ENCODE measurements around the gene NPL.

The NPL gene

DNA sequence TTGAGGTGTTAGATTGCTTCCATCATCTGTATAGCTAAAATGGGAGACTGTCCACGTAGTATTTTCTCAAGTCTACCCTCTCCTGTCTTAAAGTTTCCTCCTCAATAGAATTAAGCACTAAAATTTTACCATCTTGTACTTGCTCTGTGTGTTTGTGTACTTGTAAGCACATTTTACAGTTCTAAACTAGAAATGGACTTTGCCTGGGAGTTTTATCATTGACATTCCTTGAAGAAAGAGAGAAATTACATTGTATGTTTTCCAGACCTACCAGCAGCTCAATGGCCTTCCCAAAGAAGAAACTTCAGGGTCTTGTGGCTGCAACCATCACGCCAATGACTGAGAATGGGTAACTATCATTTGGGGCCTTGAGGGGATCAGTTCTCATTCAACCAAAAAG is 4.5 kb downstream of the NPL start:
- Histone ChIP-seq H3K79me2 (ENCODE audit: insufficient read depth, low read length) (peaks cover 2% of the 10 kb centered on the region; the same call in 1 of the 2 replicates), H3K4me2 (ENCODE audit: low read depth, low read length, poor library complexity, severe bottlenecking) (no peak overlapping the region), H3F3A (ENCODE audit: low read depth) (no peaks in the 10 kb centered on the region), H4K20me1 (ENCODE audit: insufficient read depth, low read length, poor library complexity, severe bottlenecking) (no peaks in the 10 kb centered on the region), H3K4me3 (ENCODE audit: low read length, poor library complexity, severe bottlenecking) (no peak overlapping the region), H3K4me1 (ENCODE audit: insufficient read depth, low read length, poor library complexity, severe bottlenecking) (peaks cover 19% of the 10 kb centered on the region), H3K27me3 (ENCODE audit: insufficient read depth, low read length, poor library complexity, severe bottlenecking) (no peaks in the 10 kb centered on the region), H2AFZ (ENCODE audit: low read length) (no peak overlapping the region), H3K9me3 (ENCODE audit: insufficient read depth, low read depth, low read length) (no peaks in the 10 kb centered on the region), H3K36me3 (ENCODE audit: insufficient read depth, low read length) (no peaks in the 10 kb centered on the region), H3K9ac (ENCODE audit: low read depth, low read length, poor library complexity, severe bottlenecking) (no peak overlapping the region), H3K9me2 (replicated peaks; ENCODE audit: low read depth, low read length) (no peaks in the 10 kb centered on the region)
- no peak for TF ChIP-seq EZH2phosphoT487 (IDR thresholded peaks at IDR 0.05; ENCODE audit: borderline replicate concordance)
- TF ChIP-seq CTCF (conservative IDR thresholded peaks at IDR 0.05; ENCODE audit: low read length), result no peak

GRCh38 chr1:182794676-182795201 is 5.2 kb downstream of the NPL start:
- H3K4me2 ChIP-seq (ENCODE audit: low read depth, low read length, poor library complexity, severe bottlenecking), result no peak overlapping the region
- H3K36me3 ChIP-seq (ENCODE audit: insufficient read depth, low read length), result no peaks in the 10 kb centered on the region
- no peaks in the 10 kb centered on the region for H3F3A ChIP-seq (ENCODE audit: low read depth)
- no peaks in the 10 kb centered on the region for H4K20me1 ChIP-seq (ENCODE audit: insufficient read depth, low read length, poor library complexity, severe bottlenecking)
- H3K4me3 ChIP-seq (ENCODE audit: low read length, poor library complexity, severe bottlenecking), result no peak overlapping the region
- TF ChIP-seq CTCF (conservative IDR thresholded peaks at IDR 0.05; ENCODE audit: low read length), result no peak
- TF ChIP-seq EZH2phosphoT487 (IDR thresholded peaks at IDR 0.05; ENCODE audit: borderline replicate concordance), result no peak
- no peak overlapping the region for H3K9ac ChIP-seq (ENCODE audit: low read depth, low read length, poor library complexity, severe bottlenecking)
- peaks cover 15% of the 10 kb centered on the region for H3K4me1 ChIP-seq (ENCODE audit: insufficient read depth, low read length, poor library complexity, severe bottlenecking)
- no peaks in the 10 kb centered on the region for H3K9me3 ChIP-seq (ENCODE audit: insufficient read depth, low read depth, low read length)
- no peak overlapping the region for H2AFZ ChIP-seq (ENCODE audit: low read length)
- H3K79me2 ChIP-seq (ENCODE audit: insufficient read depth, low read length), result peaks cover 2% of the 10 kb centered on the region; the same call in 1 of the 2 replicates
- H3K27me3 ChIP-seq (ENCODE audit: insufficient read depth, low read length, poor library complexity, severe bottlenecking), result no peaks in the 10 kb centered on the region
- no peaks in the 10 kb centered on the region for H3K9me2 ChIP-seq (replicated peaks; ENCODE audit: low read depth, low read length)

- no peaks in the 10 kb centered on the region for H3K36me3 ChIP-seq (ENCODE audit: insufficient read depth, low read length)
- H3F3A ChIP-seq (ENCODE audit: low read depth), result no peaks in the 10 kb centered on the region
- peaks cover 9% of the 10 kb centered on the region for H3K4me1 ChIP-seq (ENCODE audit: insufficient read depth, low read length, poor library complexity, severe bottlenecking)
- no peaks in the 10 kb centered on the region for H3K9me3 ChIP-seq (ENCODE audit: insufficient read depth, low read depth, low read length)
- H3K79me2 ChIP-seq (ENCODE audit: insufficient read depth, low read length), result no peaks in the 10 kb centered on the region
- H2AFZ ChIP-seq (ENCODE audit: low read length), result no peak overlapping the region
- no peaks in the 10 kb centered on the region for H4K20me1 ChIP-seq (ENCODE audit: insufficient read depth, low read length, poor library complexity, severe bottlenecking)
- H3K27me3 ChIP-seq (ENCODE audit: insufficient read depth, low read length, poor library complexity, severe bottlenecking), result no peaks in the 10 kb centered on the region
- no peak overlapping the region for H3K4me3 ChIP-seq (ENCODE audit: low read length, poor library complexity, severe bottlenecking)
- no peak overlapping the region for H3K9ac ChIP-seq (ENCODE audit: low read depth, low read length, poor library complexity, severe bottlenecking)
- H3K9me2 ChIP-seq (replicated peaks; ENCODE audit: low read depth, low read length), result no peaks in the 10 kb centered on the region
- no peak overlapping the region for H3K4me2 ChIP-seq (ENCODE audit: low read depth, low read length, poor library complexity, severe bottlenecking)
- no peak for TF ChIP-seq EZH2phosphoT487 (IDR thresholded peaks at IDR 0.05; ENCODE audit: borderline replicate concordance)
- no peak for TF ChIP-seq CTCF (conservative IDR thresholded peaks at IDR 0.05; ENCODE audit: low read length)
These were observed 6.1 kb downstream of the NPL start for GRCh38 chr1:182795563-182796228.
